GM12878 (cell line): Measurements from ENCODE around the gene KAZN. TPM values are rescaled to one million over a fixed set of nuclear protein-coding genes. Genes with fewer than 3 reads are reported as not detected.

Experiments
- ATAC-seq: fragments of 200-7000 bp; cut with Tn5 transposase; 3 replicates; pipeline ENCODE4 v1.9.1; 2020; ENCODE audit warnings: mild to moderate bottlenecking, moderate library complexity
- BruUV-seq: library from RNA; stranded (reverse); fragments of 400-500 nt; replicated peaks from 2 replicates; lab custom pipeline; 2021; lab: Mats Ljungman, UMichigan
- CTCF ChIA-PET: fragments of 300-600 bp; sonication (Branson Sonifier 250); formaldehyde crosslinking; extraction: SDS; loops from one replicate; lab custom pipeline; 2021; ENCODE audit warnings: inconsistent platforms; lab: Yijun Ruan, JAX
- POLR2A ChIA-PET: fragments of 350-600 bp; formaldehyde crosslinking; extraction: SDS; loops from one replicate; lab custom pipeline; 2021; ENCODE audit warnings: inconsistent platforms; lab: Charles Lee
- RAD21 ChIA-PET: fragments of 300-600 bp; sonication (Branson Sonifier 250); formaldehyde crosslinking; loops from one replicate; lab custom pipeline; 2023; ENCODE audit warnings: antibody characterized with exemption; ENCODE audit not compliant: unreplicated experiment; lab: Charles Lee
- SMC1A ChIA-PET: fragments of 300-600 bp; sonication (Branson Sonifier 250); formaldehyde crosslinking; loops from one replicate; lab custom pipeline; 2023; ENCODE audit not compliant: unreplicated experiment, uncharacterized antibody; lab: Charles Lee
- DNase-seq: peaks from one replicate; pipeline ENCODE4 v3.0.0-alpha.2; 2011; ENCODE audit warnings: low read depth, low spot score
- FAIRE-seq: peaks from 3 replicates; lab custom pipeline; 2011; peaks lifted over from hg19 to GRCh38; lab: Jason Lieb, UNC
- H2AFZ ChIP-seq: 2 replicates; pipeline ENCODE4 v1.6.0; 2011; ENCODE audit warnings: low read depth, low read length, control low read depth; ENCODE audit not compliant: control insufficient read depth
- H3K27ac ChIP-seq: 2 replicates; pipeline ENCODE4 v1.5.1; 2011; ENCODE audit warnings: control low read depth; ENCODE audit not compliant: control insufficient read depth, insufficient read depth
- H3K27me3 ChIP-seq, 2 experiments: replicated peaks in 1 of 2; 2 replicates each; pipeline versions ENCODE4 v1.6.0 to v1.6.1; 2011; ENCODE audit warnings: low read length in 1 of 2; ENCODE audit not compliant: control insufficient read depth in 2 of 2, insufficient read depth in 2 of 2
- H3K36me3 ChIP-seq, 2 experiments: 2 replicates each; pipeline ENCODE4 v1.5.1; 2011; ENCODE audit warnings: low read length in 1 of 2; ENCODE audit not compliant: control insufficient read depth in 2 of 2, insufficient read depth in 2 of 2
- H3K4me1 ChIP-seq: 2 replicates; pipeline ENCODE4 v1.6.1; 2011; ENCODE audit warnings: mild to moderate bottlenecking, low read length, moderate library complexity, mixed read lengths; ENCODE audit not compliant: control insufficient read depth, insufficient read depth
- H3K4me2 ChIP-seq: 2 replicates; pipeline ENCODE4 v1.6.0; 2011; ENCODE audit warnings: control low read depth; ENCODE audit not compliant: control insufficient read depth, insufficient read depth
- H3K4me3 ChIP-seq: fragments of 200-600 bp; sonication (generic); 2 replicates; pipeline ENCODE4 v1.5.1; 2016
- H3K79me2 ChIP-seq: 2 replicates; pipeline ENCODE4 v1.6.0; 2011; ENCODE audit warnings: low read length; ENCODE audit not compliant: control insufficient read depth, insufficient read depth
- H3K9ac ChIP-seq: 2 replicates; pipeline ENCODE4 v1.8.0; 2011; ENCODE audit warnings: low read length, control low read depth, mixed read lengths; ENCODE audit not compliant: control insufficient read depth, insufficient read depth
- H3K9me3 ChIP-seq: replicated peaks from 3 replicates; pipeline ENCODE4 v1.5.1; 2011; ENCODE audit warnings: mild to moderate bottlenecking, low read length; ENCODE audit not compliant: control insufficient read depth, insufficient read depth
- H4K20me1 ChIP-seq: 2 replicates; pipeline ENCODE4 v1.6.0; 2011; ENCODE audit not compliant: control insufficient read depth, insufficient read depth
- NKRF ChIP-seq: fragments of 450-650 bp; conservative IDR thresholded peaks from 2 replicates; pipeline ENCODE4 v1.6.1; 2017; ENCODE audit warnings: mild to moderate bottlenecking, moderate library complexity
- SPI1 ChIP-seq: IDR thresholded peaks from 2 replicates; pipeline ENCODE4 v1.6.1; 2011; ENCODE audit warnings: low read depth, mild to moderate bottlenecking, low read length, moderate library complexity, borderline replicate concordance; ENCODE audit not compliant: insufficient read depth
- ZNF274 ChIP-seq: IDR thresholded peaks from one replicate; pipeline ENCODE4 v1.8.0; 2011; ENCODE audit not compliant: insufficient read length, insufficient read depth
- WGBS: methylation state at CpG from one replicate; pipeline ENCODE4 v1.1.6; 2016; ENCODE audit warnings: low lambda C conversion rate; ENCODE audit not compliant: insufficient replicate concordance, insufficient coverage; ENCODE audit errors: missing lambda C conversion rate; 5-methylcytosine and 5-hydroxymethylcytosine counted together
- in situ Hi-C: fragments of 300-500 bp; cut with MboI; formaldehyde crosslinking; loops from 9 replicates; pipeline ENCODE4 v1.14.3; 2018; ENCODE audit warnings: mixed read lengths
- intact Hi-C: fragments of 100-400 bp; cut with micrococcal nuclease; formaldehyde crosslinking; loops from one replicate; pipeline ENCODE4 v1.14.2; 2022; ENCODE audit not compliant: unreplicated experiment
- polyA plus RNA-seq, 11 experiments: library from polyadenylated mRNA; depleted of rRNA in 4 of 11; unstranded in 6 of 11; stranded (reverse) in 5 of 11; fragments of >200 nt; fragmentation: Nextera tagmentation in 4 of 11; fragmentation: Illumina TruSeq in 1 of 11; extraction: Ambion mirVana in 4 of 11; extraction: Trizol in 1 of 11; gene quantifications; 1 replicate in 1 of 11; 2 replicates in 10 of 11; pipeline versions ENCODE4 v1.2.1 to v1.2.3, GENCODE V29; 2011 to 2016; ENCODE audit warnings: inconsistent platforms in 2 of 11, missing spikeins in 2 of 11, low read depth in 1 of 11
- total RNA-seq, 4 experiments: library from RNA; depleted of rRNA in 3 of 4; stranded (reverse); fragments of >200 nt in 3 of 4; fragmentation: Illumina TruSeq in 1 of 4; extraction: Trizol in 1 of 4; gene quantifications; 2 replicates each; pipeline versions ENCODE4 v1.2.1 to v1.2.3, GENCODE V29; 2013 to 2021

The KAZN gene
- total and polyA plus RNA-seq, 10 of the 15 experiments (the other 5 are each of a cell fraction or from before 2014, with no cell fraction given), result 0.72 to 4.0 (median 1.2) TPM

DNA sequence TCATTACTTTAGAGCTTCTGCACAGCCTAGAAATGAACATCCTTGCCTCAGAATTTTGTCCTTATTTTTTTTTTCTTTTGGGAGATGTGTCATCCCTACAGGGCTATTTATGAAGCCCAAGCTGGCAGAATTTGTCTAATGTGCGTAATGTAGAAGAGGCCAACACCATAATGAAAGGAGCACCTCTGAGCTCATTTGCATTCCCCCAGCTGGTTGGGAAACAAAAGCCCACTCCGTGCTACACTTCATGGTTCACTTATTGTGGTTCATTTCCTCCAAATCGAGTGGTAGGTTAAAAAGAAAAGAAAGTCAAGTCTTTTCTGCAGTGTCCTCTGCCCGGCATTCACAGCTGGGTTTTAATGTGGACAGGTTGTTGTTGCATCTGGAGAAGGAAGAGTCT is 73.5 kb downstream of the KAZN start (continued):
- TF ChIP-seq NKRF, result no peak
- TF ChIP-seq, all 136 proteins: peak for 4

DNA sequence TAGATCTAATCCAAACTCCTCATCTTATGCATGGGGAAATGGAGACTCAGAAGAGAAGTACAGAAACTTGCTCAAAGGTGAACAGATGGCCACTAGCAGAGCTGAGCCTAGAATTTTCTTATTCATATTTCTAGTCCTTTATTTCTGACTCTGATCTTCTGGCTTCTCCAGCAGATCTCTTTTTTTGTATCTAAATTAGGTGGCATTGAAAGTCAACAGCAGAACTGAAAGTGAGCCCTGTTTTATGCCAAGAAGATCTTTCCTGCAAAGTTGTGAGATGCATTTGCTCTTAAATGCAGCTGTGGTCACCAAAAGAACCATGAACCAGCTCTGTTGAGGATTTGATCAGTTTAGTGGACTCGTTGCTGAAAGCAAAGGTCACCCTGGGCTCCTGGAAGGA is 75.5 kb downstream of the KAZN start:
- DNase-seq (no peak), ATAC-seq (no peak), FAIRE-seq (no peak)
- in situ Hi-C loops (no loop called here), intact Hi-C loops (no loop called here)
- no TSS peak for BruUV-seq
- Histone ChIP-seq H3K4me2 (no peak overlapping the region), H3K27me3 (no peaks in the 10 kb centered on the region), H3K9ac (no peak overlapping the region), H3K4me3 (no peak overlapping the region), H3K79me2 (no peaks in the 10 kb centered on the region), H3K36me3 (no peaks in the 10 kb centered on the region), H4K20me1 (no peaks in the 10 kb centered on the region), H2AFZ (no peak overlapping the region), H3K4me1 (0 out of 2 replicates have a peak, but pooled peaks cover 5% of the 10 kb centered on the region), H3K9me3 (no peaks in the 10 kb centered on the region), H3K27ac (no peak overlapping the region)
- 0% methylated on average over 1 of the region's 1 CpG for WGBS
- TF ChIP-seq SPI1 (peak; percentile 30; the same call in 1 of the 2 replicates), ZNF274 (no peak)
- POLR2A ChIA-PET, result no interaction called here
- CTCF ChIA-PET, result no interaction called here
- SMC1A ChIA-PET, result no interaction called here
- RAD21 ChIA-PET, result no interaction called here
